ENCODE data around the gene KRT36.
A peak's percentile ranks its signal among the peaks of the same experiment; 100 is the strongest.

The KRT36 gene

GRCh38 chr17:41489531-41489930 is at the start of gene KRT36:
TSS of gene KRT36 (minus strand) at chr17:41489910. CDS start at chr17:41489864, 46 bp downstream.
- H3K4me3 ChIP-seq (ENCODE audit: severe bottlenecking) = no peak within 1 kb of the TSS
- ATAC-seq (ENCODE audit: low read depth) (no peak), DNase-seq (ENCODE audit: low spot score) (no peak)
- no peak within 1 kb of the TSS for H3K27ac ChIP-seq (ENCODE audit: poor library complexity, severe bottlenecking)
- H3K27me3 ChIP-seq (ENCODE audit: insufficient read depth, poor library complexity, severe bottlenecking) = no peaks in the 10 kb centered on the region
- peaks cover 3% of the 10 kb centered on the region for H3K4me1 ChIP-seq (ENCODE audit: insufficient read depth, poor library complexity, severe bottlenecking)
- H3K9me3 ChIP-seq (ENCODE audit: severe bottlenecking) = no peaks in the 10 kb centered on the region
- H3K36me3 ChIP-seq (ENCODE audit: low read depth) = no peaks in the 10 kb centered on the region
- no peak for TF ChIP-seq CTCF (IDR thresholded peaks at IDR 0.05; ENCODE audit: poor library complexity, severe bottlenecking)

GRCh38 chr17:41539071-41539492 is 49.4 kb upstream of the KRT36 start:
- no peak for DNase-seq (ENCODE audit: low spot score)
- TF ChIP-seq CTCF (IDR thresholded peaks at IDR 0.05; ENCODE audit: poor library complexity, severe bottlenecking) = no peak
- Histone ChIP-seq H3K27me3 (ENCODE audit: insufficient read depth, poor library complexity, severe bottlenecking) (no peaks in the 10 kb centered on the region), H3K27ac (ENCODE audit: poor library complexity, severe bottlenecking) (peak overlapping the region; percentile 68), H3K4me1 (ENCODE audit: insufficient read depth, poor library complexity, severe bottlenecking) (peaks cover 38% of the 10 kb centered on the region), H3K36me3 (ENCODE audit: low read depth) (no peaks in the 10 kb centered on the region), H3K4me3 (ENCODE audit: severe bottlenecking) (no peak overlapping the region), H3K9me3 (ENCODE audit: severe bottlenecking) (no peaks in the 10 kb centered on the region)
- no peak; the same call in 2 of the 3 replicates for ATAC-seq (ENCODE audit: low read depth)

- peak overlapping the region; percentile 68 for H3K27ac ChIP-seq (ENCODE audit: poor library complexity, severe bottlenecking)
- no peak for TF ChIP-seq CTCF (IDR thresholded peaks at IDR 0.05; ENCODE audit: poor library complexity, severe bottlenecking)
- peak; percentile 47 for ATAC-seq (ENCODE audit: low read depth)
Measured at GRCh38 chr17:41538565-41538991, 48.9 kb upstream of the KRT36 start.

GRCh38 chr17:41537990-41538389 is 48.3 kb upstream of the KRT36 start:
- ATAC-seq (ENCODE audit: low read depth) = peak; percentile 58
- H3K27me3 ChIP-seq (ENCODE audit: insufficient read depth, poor library complexity, severe bottlenecking) = no peaks in the 10 kb centered on the region
- peak overlapping the region; percentile 68 for H3K27ac ChIP-seq (ENCODE audit: poor library complexity, severe bottlenecking)
- no peak for DNase-seq (ENCODE audit: low spot score)
- TF ChIP-seq CTCF (IDR thresholded peaks at IDR 0.05; ENCODE audit: poor library complexity, severe bottlenecking) = no peak
- no peak overlapping the region for H3K4me3 ChIP-seq (ENCODE audit: severe bottlenecking)
- H3K4me1 ChIP-seq (ENCODE audit: insufficient read depth, poor library complexity, severe bottlenecking) = peaks cover 38% of the 10 kb centered on the region
- H3K36me3 ChIP-seq (ENCODE audit: low read depth) = no peaks in the 10 kb centered on the region
- H3K9me3 ChIP-seq (ENCODE audit: severe bottlenecking) = no peaks in the 10 kb centered on the region

More at GRCh38 chr17:41538565-41538991, 48.9 kb upstream of the KRT36 start:
- no peaks in the 10 kb centered on the region for H3K36me3 ChIP-seq (ENCODE audit: low read depth)
- no peaks in the 10 kb centered on the region for H3K27me3 ChIP-seq (ENCODE audit: insufficient read depth, poor library complexity, severe bottlenecking)
- DNase-seq (ENCODE audit: low spot score) = no peak
- no peak overlapping the region for H3K4me3 ChIP-seq (ENCODE audit: severe bottlenecking)
- peaks cover 38% of the 10 kb centered on the region for H3K4me1 ChIP-seq (ENCODE audit: insufficient read depth, poor library complexity, severe bottlenecking)
- no peaks in the 10 kb centered on the region for H3K9me3 ChIP-seq (ENCODE audit: severe bottlenecking)

GRCh38 chr17:41537614-41537954 is 47.9 kb upstream of the KRT36 start:
- no peaks in the 10 kb centered on the region for H3K27me3 ChIP-seq (ENCODE audit: insufficient read depth, poor library complexity, severe bottlenecking)
- no peaks in the 10 kb centered on the region for H3K36me3 ChIP-seq (ENCODE audit: low read depth)
- ATAC-seq (ENCODE audit: low read depth) = no peak
- peaks cover 38% of the 10 kb centered on the region for H3K4me1 ChIP-seq (ENCODE audit: insufficient read depth, poor library complexity, severe bottlenecking)
- TF ChIP-seq CTCF (IDR thresholded peaks at IDR 0.05; ENCODE audit: poor library complexity, severe bottlenecking) = no peak
- no peak overlapping the region for H3K4me3 ChIP-seq (ENCODE audit: severe bottlenecking)
- H3K9me3 ChIP-seq (ENCODE audit: severe bottlenecking) = no peaks in the 10 kb centered on the region
- peak overlapping the region; percentile 68 for H3K27ac ChIP-seq (ENCODE audit: poor library complexity, severe bottlenecking)
- DNase-seq (ENCODE audit: low spot score) = no peak
